HepG2 (cell line): ENCODE results near the gene SLC26A5. TPM values are rescaled to one million over a fixed set of nuclear protein-coding genes. Genes with fewer than 3 reads are reported as not detected.

Source experiments
- ASH2L ChIP-seq: fragments of 300-600, 200-600 bp; sonication (generic); IDR thresholded peaks from 2 replicates; pipeline ENCODE4 v1.7.0; 2017; ENCODE audit warnings: low read depth, mild to moderate bottlenecking, moderate library complexity, mixed read lengths, low read length; ENCODE audit not compliant: insufficient read length
- ATRX ChIP-seq: sonication (generic); formaldehyde crosslinking; IDR thresholded peaks from 2 replicates; pipeline ENCODE4 v1.4.0; 2020; ENCODE audit warnings: missing genetic modification reagents, borderline replicate concordance
- CSRNP2 ChIP-seq: sonication (generic); formaldehyde crosslinking; conservative IDR thresholded peaks from 2 replicates; pipeline ENCODE4 v1.8.0; 2022; ENCODE audit warnings: low read depth, missing genetic modification reagents
- ELF1 ChIP-seq: sonication (generic); formaldehyde crosslinking; IDR thresholded peaks from 2 replicates; pipeline ENCODE4 v1.4.0; 2020; ENCODE audit warnings: missing genetic modification reagents
- GATA4 ChIP-seq: sonication (generic); IDR thresholded peaks from 2 replicates; pipeline ENCODE4 v1.6.1; 2016; ENCODE audit warnings: antibody characterized with exemption, low read depth, borderline replicate concordance
- KLF13 ChIP-seq: sonication (generic); formaldehyde crosslinking; IDR thresholded peaks from 2 replicates; pipeline ENCODE4 v1.4.0; 2020; ENCODE audit warnings: mild to moderate bottlenecking, missing genetic modification reagents
- MLXIP ChIP-seq: sonication (generic); formaldehyde crosslinking; IDR thresholded peaks from 2 replicates; pipeline ENCODE4 v1.9.0; 2021; ENCODE audit warnings: missing genetic modification reagents, borderline replicate concordance
- NFAT5 ChIP-seq: sonication (generic); formaldehyde crosslinking; IDR thresholded peaks from 2 replicates; pipeline ENCODE4 v1.4.0; 2020; ENCODE audit warnings: missing genetic modification reagents
- RXRA ChIP-seq: sonication (generic); formaldehyde crosslinking; IDR thresholded peaks from 2 replicates; pipeline ENCODE4 v1.5.1; 2020; ENCODE audit warnings: missing genetic modification reagents
- SNAI1 ChIP-seq: sonication (generic); formaldehyde crosslinking; IDR thresholded peaks from 2 replicates; pipeline ENCODE4 v1.5.0; 2020; ENCODE audit warnings: mild to moderate bottlenecking, missing genetic modification reagents, borderline replicate concordance
- TCF7L2 ChIP-seq: IDR thresholded peaks from 2 replicates; pipeline ENCODE4 v1.6.1; 2011; ENCODE audit warnings: mild to moderate bottlenecking, low read depth, low read length, moderate library complexity
- TP53 ChIP-seq: sonication (generic); formaldehyde crosslinking; conservative IDR thresholded peaks from 2 replicates; pipeline ENCODE4 v1.4.0; 2020; ENCODE audit warnings: missing genetic modification reagents
- U2AF1 ChIP-seq: fragments of 200-400 bp; formaldehyde crosslinking; optimal IDR thresholded peaks from 2 replicates; pipeline ENCODE3; 2017; ENCODE audit warnings: mild to moderate bottlenecking, low read depth, low read length
- ZBTB10 ChIP-seq: sonication (generic); formaldehyde crosslinking; IDR thresholded peaks from 2 replicates; pipeline ENCODE4 v1.4.0; 2020; ENCODE audit warnings: missing genetic modification reagents, borderline replicate concordance
- ZNF136 ChIP-seq: sonication (generic); formaldehyde crosslinking; IDR thresholded peaks from 2 replicates; pipeline ENCODE4 v1.8.1; 2022; ENCODE audit warnings: low read depth, mild to moderate bottlenecking, moderate library complexity, missing genetic modification reagents
- ZNF558 ChIP-seq: sonication (generic); formaldehyde crosslinking; IDR thresholded peaks from 2 replicates; pipeline ENCODE4 v1.9.0; 2022; ENCODE audit warnings: mild to moderate bottlenecking, missing genetic modification reagents, borderline replicate concordance
- ZNF563 ChIP-seq: sonication (generic); formaldehyde crosslinking; IDR thresholded peaks from 2 replicates; pipeline ENCODE4 v1.8.0; 2022; ENCODE audit warnings: mild to moderate bottlenecking, moderate library complexity, missing genetic modification reagents
- ZNF740 ChIP-seq: sonication (generic); formaldehyde crosslinking; IDR thresholded peaks from 2 replicates; pipeline ENCODE4 v1.4.0; 2020; ENCODE audit warnings: missing genetic modification reagents
- polyA plus RNA-seq, 8 experiments: library from polyadenylated mRNA; depleted of rRNA in 3 of 8; stranded (reverse) in 7 of 8; unstranded in 1 of 8; fragments of >200 nt; fragmentation: Illumina TruSeq in 4 of 8; extraction: Trizol in 4 of 8; gene quantifications; 2 replicates each; pipeline versions ENCODE4 v1.2.1 to v1.2.3, GENCODE V29; 2011 to 2016; ENCODE audit warnings: low read depth in 4 of 8, missing spikeins in 1 of 8, mixed read lengths in 1 of 8; ENCODE audit not compliant: insufficient read depth in 1 of 8
- total RNA-seq, 5 experiments: library from RNA; depleted of rRNA; stranded (reverse); fragments of >200 nt; fragmentation: Illumina TruSeq; extraction: Trizol; gene quantifications; 2 replicates each; pipeline ENCODE4 v1.2.3, GENCODE V29; 2016; ENCODE audit warnings: low read depth in 1 of 5

The SLC26A5 gene
- total and polyA plus RNA-seq, 2 of the 13 experiments (the other 11 are each of a cell fraction or from before 2014, with no cell fraction given): 0.08 to 0.11 TPM

- TF ChIP-seq SNAI1 (CRISPR knock-in tag) (no peak), ZNF563 (CRISPR knock-in tag) (no peak), ELF1 (CRISPR knock-in tag) (no peak), ZNF740 (CRISPR knock-in tag) (no peak), ATRX (CRISPR knock-in tag) (no peak), MLXIP (CRISPR knock-in tag) (no peak), RXRA (CRISPR knock-in tag) (no peak), ZBTB10 (no peak), NFAT5 (no peak), GATA4 (no peak), ZNF558 (CRISPR knock-in tag) (no peak), KLF13 (CRISPR knock-in tag) (no peak), ZNF136 (CRISPR knock-in tag) (no peak), ASH2L (no peak), TCF7L2 (no peak), TP53 (no peak), U2AF1 (no peak), CSRNP2 (CRISPR knock-in tag) (no peak)
These were observed 8.4 kb downstream of the SLC26A5 start (continued) for GRCh38 chr7:103437623-103438022.
